NCI-H1417 treated with DMSO at 0.1 percent for 48 hours (cell line): Measurements from ENCODE around the gene VWA3B.
"Not testable (repeated sequence)": the region's sequence is repeated elsewhere in the genome, so short reads cannot be mapped to it uniquely, and the experiment has no call there.

Source experiments
- DNase-seq: peaks from one replicate; lab custom pipeline; 2025; lab: John Stamatoyannopoulos, UW

Gene VWA3B

DNA sequence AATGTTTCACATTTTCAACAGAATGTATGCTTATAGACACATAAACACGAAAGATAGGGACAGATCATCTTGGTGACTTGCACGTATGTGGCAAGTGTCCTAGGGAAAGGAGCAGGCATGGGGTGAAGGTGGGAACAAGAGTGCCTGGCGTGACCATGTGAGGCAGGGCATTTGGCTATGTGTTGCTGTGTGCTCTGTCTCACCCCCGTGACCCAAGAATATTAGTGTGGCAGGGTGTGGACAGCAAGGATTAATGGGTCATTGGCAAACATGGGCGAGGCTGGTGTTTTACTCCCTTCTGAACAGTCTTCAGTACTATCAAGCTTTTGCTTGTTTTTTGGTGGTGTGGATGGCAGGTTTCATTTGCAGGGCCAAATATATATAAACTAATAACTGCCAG lies 1.3 kb upstream of the VWA3B start:
- DNase-seq: no peak

DNA sequence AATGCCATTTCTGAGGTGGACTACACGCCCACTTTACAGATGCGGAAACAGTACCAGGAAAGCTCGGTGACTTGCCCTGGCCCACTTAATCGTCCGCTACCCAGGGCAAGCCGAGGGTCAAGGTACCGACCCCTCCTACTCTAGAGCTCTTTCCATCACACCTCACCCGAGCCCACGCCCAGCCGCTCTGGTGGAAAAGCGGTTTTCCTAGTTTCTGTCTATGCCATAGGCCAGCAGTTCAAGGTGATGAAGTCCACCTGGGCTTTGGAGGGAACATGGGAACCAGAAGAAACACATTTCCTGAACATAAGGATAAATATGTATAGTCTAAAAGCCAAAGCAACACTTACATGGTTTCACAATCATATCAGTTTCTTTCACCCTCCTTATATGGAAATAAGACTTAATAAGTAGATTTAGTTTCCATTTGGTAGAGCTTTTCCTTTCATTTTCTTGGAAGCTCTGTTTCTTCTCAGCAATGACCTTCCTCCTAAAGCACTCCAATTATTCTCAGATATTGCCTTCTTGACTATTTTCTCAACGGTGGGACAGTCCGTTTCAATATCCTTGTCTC lies 567 bp downstream of the VWA3B start:
- no peak for DNase-seq

DNA sequence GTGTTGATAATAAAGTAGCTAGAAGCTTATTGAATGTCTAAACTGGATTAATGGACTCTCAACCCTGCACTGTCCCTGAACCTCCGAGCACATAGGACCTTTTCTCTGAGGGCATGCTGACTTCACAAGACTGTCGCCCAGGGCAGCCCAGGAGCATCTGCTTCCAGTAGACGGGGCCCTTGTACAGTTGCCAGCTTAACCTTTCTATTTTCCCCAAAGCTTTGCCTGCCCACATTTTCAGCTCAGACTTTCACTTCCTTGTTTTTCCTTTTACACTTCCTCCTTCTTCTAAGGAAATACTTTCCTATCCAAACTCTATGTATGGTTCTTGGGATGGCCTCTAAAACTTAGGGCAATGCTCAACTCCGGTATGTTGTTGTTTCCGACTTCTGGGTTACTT lies 1.3 kb downstream of the VWA3B start:
- no peak for DNase-seq

DNA sequence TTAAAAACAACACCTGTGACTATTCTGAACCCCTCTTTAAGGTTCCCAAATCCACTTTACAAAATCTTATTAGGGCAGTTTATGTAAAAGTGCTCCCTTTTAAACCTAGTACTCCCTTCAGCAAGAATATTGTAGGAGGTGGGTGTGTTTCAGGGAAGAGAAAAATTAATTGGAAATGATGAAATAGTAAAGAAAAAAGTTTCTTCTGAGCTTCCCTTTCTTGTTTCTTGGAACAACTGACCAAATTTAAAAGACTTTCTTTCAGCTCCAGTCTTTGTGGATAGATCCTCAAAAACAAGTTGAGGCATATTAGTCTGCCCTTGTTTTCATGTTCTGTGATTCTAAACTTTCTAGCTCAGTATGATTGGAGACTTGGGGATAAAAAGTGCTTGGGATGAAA lies 3.0 kb downstream of the VWA3B start:
- no peak for DNase-seq

DNA sequence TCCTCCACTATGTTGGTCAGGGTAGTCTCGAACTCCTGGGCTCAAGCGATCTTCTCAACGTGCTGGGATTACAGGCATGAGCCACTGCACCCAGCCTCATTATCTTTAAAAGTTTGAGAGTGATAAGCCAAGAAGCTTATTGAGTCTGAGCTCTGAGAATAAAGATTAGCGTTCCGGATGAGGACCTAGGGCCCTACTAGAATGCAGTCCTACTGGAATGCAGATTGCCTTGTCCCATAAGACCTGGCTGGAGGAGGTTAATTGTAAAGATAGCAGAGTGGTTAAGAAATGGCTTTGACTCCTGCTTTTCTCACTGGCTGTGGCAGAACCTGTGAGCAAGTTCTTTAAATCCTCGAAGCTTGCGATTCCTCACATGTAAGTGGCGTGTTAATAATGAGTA lies 4.0 kb downstream of the VWA3B start:
- no peak for DNase-seq

DNA sequence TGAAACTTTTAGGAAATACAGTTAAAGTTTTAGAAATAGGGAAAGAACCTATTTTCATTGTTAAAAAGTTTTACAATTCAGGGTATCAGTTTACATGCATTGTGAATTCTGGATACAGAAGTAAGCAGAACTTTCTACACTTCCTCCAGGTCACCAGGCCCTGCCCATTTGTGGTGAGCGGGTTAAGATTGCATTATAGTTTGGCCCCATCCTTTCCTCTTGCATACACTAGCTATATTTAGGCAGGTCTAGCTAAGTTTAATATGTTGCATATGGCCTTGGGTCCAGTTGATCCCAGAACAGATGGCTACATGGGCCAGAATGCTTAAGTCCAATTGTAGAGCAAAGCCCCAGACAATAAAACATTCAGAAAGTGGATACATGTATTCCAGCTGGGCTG lies 4.8 kb downstream of the VWA3B start:
- no peak for DNase-seq

DNA sequence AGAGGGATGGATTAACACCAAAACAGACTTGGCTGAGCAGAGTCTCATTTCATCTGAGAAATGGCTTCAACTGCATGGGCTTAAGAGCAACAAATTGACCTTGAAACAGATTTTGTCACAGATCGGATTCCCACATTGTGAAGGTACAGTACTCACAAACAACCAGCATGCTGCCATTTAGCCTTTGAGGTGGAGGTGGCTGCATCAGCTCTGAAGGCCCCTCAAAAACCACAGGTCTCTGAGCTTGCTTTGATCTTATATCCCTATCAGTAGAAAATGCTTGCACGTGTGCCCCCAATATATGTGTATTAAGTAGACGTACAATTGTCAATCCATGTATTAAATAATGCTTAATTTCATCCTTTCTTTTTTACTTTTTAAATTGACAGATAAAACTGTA lies 6.2 kb downstream of the VWA3B start:
- no peak for DNase-seq

DNA sequence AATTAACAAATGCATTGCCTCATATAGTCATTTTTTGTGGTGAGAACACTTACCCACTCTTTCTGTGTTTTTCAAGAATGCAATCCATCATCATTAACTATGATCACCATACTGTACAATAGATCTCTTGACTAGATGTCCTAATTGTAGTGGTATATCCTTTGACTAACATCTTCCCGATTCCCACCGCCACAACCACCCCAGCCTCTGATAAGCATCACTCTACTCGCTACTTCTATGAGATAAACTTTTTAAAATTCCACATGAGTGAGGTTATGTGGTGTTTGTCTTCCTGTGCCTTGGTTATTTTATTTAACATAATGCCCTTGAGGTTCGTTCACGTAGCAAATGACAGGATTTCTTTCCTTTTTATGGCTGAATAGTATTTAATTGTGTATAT lies 6.6 kb downstream of the VWA3B start:
- no peak for DNase-seq

DNA sequence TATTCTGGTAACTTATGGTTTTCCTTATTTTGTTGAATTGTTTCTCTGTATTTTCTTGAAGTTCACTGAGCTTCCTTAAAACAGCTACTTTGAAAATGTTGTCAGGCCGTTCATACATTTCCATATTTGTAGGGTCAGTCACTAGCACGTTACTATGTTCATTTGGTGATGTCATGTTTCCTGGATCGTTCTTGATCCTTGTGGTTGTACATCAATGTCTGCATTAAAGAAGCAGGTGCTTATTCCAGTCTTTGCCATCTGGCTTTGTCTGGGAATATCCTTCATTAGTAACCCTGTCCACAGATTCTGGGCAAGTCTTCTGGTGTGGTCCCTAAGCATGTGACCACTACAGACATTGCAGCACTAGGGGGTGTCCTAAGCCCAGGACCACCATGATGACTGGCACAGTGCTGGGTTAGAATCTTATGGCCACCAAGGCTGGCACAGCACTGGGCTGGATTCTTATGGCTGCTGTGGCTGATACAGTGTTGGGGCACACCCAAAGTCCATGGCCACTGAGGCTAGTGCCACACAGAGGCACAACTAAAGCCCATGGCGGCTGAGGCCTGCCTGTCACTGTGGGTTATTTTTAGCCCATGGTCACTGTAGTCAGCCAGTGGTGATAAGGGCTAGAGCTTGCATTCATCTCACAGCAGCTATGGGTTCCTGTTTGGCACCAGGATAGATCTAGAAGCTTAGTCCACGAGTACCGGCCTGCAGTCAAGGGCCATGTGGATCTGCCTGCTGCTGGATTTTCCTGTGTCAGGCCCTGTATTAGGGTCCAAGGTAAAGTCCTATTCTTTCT lies 13.2 kb downstream of the VWA3B start:
- DNase-seq: no peak

DNA sequence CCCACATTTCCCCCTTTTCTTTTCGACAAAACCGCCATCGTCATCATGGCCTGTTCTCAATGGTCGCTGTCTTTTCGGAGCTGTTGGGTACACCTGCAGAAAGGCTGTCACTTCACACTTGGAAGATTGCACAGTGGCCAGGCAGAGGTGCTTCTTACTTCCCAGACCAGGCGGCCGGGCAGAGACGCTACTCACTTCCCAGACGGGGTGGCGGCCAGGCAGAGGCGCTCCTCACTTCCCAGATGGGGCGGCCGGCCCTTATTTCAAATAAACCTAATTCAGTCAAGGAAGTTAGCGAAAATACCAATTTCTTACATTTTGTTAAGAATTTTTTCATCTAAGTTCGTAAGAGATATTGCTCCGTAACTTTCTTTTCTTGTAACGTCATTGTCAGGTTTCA lies 15.3 kb downstream of the VWA3B start:
- DNase-seq: not testable (repeated sequence)

DNA sequence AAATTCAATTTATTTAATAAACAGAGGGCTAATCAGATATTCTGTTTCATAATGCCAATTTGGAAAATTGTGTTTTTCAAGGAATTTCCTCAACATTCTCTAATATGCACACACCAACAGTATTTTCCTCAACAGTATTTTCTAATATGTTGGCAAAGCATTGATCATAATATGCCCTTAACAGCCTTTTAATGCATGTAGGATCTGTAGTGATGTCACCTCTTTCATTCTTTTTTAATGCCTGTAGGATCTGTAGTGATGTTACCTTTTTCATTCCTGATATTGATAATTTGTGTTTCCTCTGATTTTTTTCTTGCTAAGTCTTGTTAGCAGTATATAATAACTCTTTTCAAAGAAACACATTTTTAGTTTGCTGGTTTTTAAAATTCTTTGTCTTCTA lies 15.9 kb downstream of the VWA3B start:
- no peak for DNase-seq

DNA sequence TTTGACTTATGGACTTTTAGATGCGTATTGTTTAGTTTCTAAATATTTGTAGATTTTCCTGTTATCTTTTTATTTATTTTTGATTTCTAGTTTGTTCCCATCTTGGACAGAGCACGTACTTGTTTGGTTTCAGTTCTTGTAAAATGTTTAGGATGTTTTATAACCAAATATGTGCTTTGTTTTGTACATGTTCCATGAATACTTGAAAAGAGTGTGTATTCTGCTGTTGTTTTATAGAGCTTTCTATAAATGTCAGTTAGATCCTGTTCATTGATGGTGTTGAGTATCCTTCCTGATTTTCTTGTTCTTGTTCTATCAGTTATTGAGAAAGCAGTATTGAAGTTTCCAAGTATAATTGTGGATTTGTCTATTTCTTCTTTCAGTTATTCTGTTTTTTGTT lies 21.1 kb downstream of the VWA3B start:
- DNase-seq: no peak

DNA sequence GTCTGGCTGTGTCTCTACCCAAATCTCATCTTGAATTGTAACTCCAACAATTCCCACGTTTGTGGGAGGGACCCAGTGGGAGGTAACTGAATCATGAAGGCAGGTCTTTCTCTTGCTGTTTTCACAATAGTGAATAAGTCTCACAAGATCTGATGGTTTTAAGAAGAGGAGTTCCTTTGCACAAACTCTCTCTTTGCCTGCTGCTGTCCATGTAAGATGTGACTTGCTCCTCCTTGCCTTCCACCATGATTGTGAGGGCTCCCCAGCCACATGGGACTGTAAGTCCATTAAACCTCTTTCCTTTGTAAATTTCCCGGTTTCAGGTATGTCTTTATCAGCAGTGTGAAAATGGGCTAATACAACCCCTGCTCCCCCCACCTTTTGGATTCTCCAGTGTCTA lies 23.8 kb downstream of the VWA3B start:
- no peak for DNase-seq

DNA sequence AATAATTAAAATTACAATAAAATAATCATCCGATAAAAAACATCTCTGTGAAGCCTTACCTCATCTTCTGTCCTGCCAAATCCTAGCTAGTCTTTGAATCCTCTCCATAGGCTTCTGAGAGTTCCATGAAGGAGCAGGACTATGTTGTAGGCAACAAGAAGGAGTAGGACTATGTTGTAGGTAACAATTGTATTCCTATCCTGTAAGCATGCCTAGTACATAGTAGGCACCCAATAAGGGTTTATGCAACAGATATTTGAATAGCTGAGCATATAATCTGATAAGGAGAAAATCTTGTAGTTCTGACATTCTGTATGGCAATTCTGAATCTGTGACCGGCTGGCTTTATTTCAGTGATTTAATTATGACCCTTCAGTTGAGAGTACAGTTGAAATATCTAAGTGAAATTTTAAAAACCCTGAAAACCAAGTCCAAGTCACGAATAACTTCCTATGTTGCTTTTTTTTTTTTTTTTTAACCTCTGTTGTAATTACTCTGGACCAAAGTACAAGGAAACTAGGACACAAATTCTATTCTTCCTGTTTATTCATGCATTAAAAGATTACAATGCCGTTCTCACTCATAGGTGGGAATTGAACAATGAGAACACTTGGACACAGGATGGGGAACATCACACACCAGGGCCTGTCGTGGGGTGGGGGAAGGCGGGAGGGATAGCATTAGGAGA lies 27.8 kb downstream of the VWA3B start:
- DNase-seq: peak; percentile 8

DNA sequence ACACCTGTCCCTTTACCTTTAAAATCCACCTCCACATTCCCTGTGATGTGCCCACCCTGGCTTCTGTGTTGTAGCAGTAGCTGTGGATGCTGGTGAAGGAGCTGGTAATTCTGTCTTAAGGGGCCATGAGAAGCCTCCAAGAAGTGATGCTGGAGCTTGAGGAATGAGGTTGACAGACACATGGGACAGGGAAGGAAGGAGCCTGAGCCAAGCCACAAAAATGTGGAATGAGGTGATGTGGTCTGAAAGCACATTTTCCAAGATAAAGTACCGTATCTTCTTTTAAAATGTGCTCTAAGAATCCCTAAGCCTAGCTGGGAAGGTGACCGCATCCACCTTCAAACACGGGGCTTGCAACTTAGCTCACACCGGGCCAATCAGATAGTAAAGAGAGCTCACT lies 31.2 kb downstream of the VWA3B start:
- no peak for DNase-seq

DNA sequence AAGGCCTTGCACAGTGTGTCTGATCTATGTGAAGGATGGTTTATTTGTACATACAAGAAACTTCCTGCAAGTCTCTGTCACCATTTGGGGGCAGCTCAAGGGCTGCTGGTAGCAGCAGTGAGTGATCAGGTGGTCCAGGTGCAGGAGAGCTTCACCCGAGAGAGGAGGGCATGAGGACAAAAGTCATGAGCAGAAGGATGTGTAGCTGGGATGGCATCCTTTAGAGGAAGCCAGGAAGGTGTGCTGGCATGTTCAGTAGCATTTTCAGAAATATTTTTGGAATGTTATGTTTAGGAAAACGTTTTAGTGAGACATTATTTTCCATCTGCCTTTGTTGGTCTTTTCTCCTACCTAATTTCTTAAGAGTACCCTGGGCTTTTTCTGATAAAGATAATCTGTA lies 31.9 kb downstream of the VWA3B start:
- no peak for DNase-seq

DNA sequence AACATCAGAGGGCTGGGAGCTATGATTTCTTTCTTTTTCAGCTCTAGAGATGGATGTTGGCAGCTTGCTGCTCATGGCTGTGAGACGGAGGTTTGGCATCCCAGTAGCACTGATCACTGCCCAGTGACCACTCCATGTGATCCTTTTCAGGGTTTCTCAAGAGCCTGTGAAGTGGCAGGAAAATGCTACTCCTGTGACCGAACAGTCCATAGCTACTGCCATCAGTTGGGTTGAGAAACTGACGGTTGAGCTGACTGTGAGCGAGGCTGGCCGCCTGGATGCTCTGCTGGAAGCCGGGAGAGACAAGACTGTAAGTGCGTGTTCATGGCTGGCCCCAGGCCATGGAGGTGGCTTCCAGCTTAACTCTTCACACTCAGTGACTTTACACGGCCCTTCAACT lies 34.2 kb downstream of the VWA3B start:
- DNase-seq: no peak

DNA sequence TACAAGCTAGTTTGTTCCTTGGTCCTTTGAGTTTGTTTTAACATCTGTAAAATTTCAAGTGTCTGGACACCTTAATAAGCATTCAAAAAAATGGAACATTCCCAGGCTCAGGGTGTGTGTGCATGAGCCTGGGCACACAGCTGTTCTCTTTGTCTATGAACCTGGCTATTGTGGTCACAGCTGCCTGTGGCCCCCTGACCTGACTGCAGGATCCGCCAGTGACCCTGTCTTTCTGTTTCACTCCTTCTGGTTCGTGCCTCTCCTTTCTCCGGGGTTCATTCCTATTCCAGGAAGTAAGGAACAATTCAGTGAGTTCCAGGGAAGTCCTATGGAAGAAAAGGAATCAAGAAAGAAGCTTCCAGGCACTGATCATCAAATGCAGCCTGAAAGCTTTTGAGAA lies 35.6 kb downstream of the VWA3B start:
- no peak for DNase-seq

DNA sequence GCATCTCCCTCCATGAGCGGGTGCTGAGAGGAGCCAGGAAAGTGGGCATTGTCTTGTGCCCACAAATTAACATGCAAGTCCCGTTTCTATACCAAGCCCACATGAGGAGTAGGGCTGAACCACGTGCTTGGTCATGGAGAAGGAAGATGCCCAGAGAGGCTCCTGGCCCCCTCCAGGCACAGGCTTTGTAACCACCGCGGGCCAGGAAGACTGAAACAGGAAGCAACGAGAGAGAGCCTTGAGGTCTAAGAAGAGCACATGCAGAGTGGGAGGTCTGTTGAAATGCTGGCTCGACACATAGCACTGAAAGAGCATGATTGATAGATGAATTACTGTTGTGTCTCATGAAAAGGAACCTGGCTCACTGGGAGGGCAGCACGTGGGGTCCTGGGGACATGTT lies 36.3 kb downstream of the VWA3B start:
- no peak for DNase-seq

DNA sequence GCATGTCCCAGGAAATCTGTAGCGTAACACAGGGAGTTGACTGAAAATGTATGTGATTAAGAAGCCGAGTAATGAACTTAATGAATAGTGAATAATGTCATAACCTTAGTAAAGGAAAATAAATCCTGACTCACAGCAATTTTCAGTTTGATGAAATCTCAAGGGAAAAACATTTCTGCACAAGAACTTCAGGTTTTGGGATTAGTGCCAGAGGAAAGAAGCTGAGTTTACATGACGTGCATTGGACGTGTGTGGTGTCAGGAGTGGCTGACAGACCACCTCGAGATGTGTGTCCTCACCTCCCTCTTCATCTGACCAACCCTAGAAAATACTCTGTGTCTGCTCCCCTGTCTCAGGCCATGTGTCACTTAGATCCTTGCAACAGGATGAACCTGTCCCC lies 39.1 kb downstream of the VWA3B start:
- DNase-seq: no peak

DNA sequence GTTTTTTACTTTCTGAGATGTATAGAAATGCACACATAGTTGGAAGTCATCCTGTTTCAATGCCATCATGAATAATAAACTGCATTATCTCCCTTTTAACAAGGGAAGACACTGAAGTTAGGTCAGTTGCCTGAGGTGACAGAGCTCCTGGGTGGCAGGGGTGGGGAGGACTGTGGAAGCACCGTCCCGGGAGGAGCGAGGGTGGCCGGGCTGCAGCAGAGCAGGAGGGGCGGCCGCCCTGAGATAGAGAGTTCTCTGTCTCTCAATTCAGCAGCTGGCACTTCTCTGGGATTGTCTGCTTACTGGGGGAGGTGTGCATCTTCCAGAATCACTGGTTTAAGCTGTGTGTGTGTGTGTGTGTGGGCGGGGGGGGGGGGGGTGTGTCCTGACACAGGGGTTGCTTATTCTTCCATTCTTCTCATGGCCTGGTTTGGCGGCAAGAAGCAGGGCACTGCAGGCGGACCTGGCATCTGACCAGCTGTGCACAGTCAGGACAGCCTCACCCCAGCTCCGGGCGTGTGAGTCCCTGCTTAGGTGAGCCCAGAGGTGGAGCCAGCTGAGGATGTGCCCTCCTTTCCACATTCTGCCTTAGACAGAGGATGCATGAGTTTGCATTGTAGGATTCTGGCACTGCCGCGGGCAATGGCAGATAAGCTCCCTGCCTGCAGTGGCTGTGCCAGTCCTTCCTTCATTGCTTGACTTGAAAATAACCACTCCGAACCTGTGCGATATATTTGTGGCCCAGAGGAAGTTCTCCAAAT lies 40.4 kb downstream of the VWA3B start:
- DNase-seq: no peak

DNA sequence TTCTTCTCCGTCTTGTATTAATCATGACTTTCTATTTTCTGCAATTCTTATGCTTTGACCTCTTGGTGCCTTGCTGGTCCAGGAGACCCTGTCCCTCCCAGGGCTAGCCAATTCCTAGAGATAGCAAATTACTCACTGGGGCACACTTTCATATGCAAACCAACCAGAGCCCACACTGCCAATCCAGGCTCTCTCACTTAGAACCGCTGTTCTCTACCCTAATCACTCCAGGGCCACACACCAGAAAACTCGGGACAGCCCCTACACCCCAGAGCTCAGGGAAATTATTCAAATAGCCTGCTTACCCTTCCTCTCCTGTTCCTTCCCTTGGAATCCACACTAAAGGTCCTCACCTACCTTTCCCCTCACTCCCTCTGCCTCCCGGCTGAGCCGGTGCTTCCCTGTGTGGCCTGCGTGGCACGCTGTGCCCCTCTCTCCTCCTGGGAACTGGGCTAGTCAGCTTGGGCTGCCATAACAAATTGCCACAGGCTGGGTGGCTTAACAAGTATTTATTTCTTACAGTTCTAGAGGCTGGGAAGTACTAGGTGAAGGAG lies 41.7 kb downstream of the VWA3B start:
- DNase-seq: no peak
